Glutamatergic neuron (in vitro differentiated cells): ENCODE data around the gene CAPN14. TPM values are rescaled to one million over a fixed set of nuclear protein-coding genes. Genes with fewer than 3 reads are reported as not detected.
A peak's percentile ranks its signal among the peaks of the same experiment; 100 is the strongest.

ENCODE experiments used
- DNase-seq: peaks from one replicate; pipeline ENCODE4 v3.0.0; 2022
- H3K27ac Mint-ChIP-seq: one replicate; pipeline ENCODE4 v1.8.0; 2020; ENCODE audit warnings: mild to moderate bottlenecking, mixed read lengths, inconsistent platforms; ENCODE audit not compliant: unreplicated experiment
- H3K27me3 Mint-ChIP-seq: one replicate; pipeline ENCODE4 v1.8.0; 2020; ENCODE audit warnings: mild to moderate bottlenecking, moderate library complexity, mixed read lengths, inconsistent platforms; ENCODE audit not compliant: unreplicated experiment
- H3K36me3 Mint-ChIP-seq: one replicate; pipeline ENCODE4 v1.8.0; 2020; ENCODE audit warnings: mild to moderate bottlenecking, mixed read lengths, inconsistent platforms; ENCODE audit not compliant: unreplicated experiment
- H3K4me1 Mint-ChIP-seq: one replicate; pipeline ENCODE4 v1.8.0; 2020; ENCODE audit warnings: mild to moderate bottlenecking, low read depth, mixed read lengths, inconsistent platforms; ENCODE audit not compliant: unreplicated experiment
- H3K4me3 Mint-ChIP-seq: one replicate; pipeline ENCODE4 v1.8.0; 2020; ENCODE audit warnings: mild to moderate bottlenecking, mixed read lengths, inconsistent platforms; ENCODE audit not compliant: unreplicated experiment
- H3K9me3 Mint-ChIP-seq: one replicate; pipeline ENCODE4 v1.8.0; 2020; ENCODE audit warnings: mild to moderate bottlenecking, moderate library complexity, mixed read lengths, inconsistent platforms; ENCODE audit not compliant: unreplicated experiment
- CTCF ChIP-seq: fragments of 200-600 bp; sonication (generic); IDR thresholded peaks from one replicate; pipeline ENCODE4 v1.5.0; 2021; ENCODE audit not compliant: partially characterized antibody, unreplicated experiment
- total RNA-seq: library from RNA; stranded (reverse); fragmentation: NEBNext Ultra II Directional; extraction: Animal tissue kit (Norgen Biotek cat#: 25700); gene quantifications from one replicate; pipeline ENCODE4 v1.2.1, GENCODE V29; 2021; ENCODE audit not compliant: unreplicated experiment

Gene CAPN14
- total RNA-seq, 1 donor from 2014 or later = 0.25 TPM

GRCh38 chr2:31142110-31142509, 75.2 kb downstream of the CAPN14 start:
- Mint-ChIP-seq H3K27me3 (peaks cover 3% of the 10 kb centered on the region), H3K4me3 (no peak overlapping the region), H3K27ac (no peak overlapping the region), H3K4me1 (peaks cover 17% of the 10 kb centered on the region), H3K36me3 (no peaks in the 10 kb centered on the region), H3K9me3 (peaks cover 4% of the 10 kb centered on the region)
- TF ChIP-seq CTCF = no peak
- no peak for DNase-seq

GRCh38 chr2:31141443-31142085, 75.8 kb downstream of the CAPN14 start:
- TF ChIP-seq CTCF = no peak
- Mint-ChIP-seq H3K4me1 (peaks cover 20% of the 10 kb centered on the region), H3K36me3 (no peaks in the 10 kb centered on the region), H3K4me3 (peak overlapping the region; percentile 30), H3K9me3 (peaks cover 4% of the 10 kb centered on the region), H3K27me3 (peaks cover 7% of the 10 kb centered on the region), H3K27ac (peak overlapping the region; percentile 24)
- no peak for DNase-seq

- H3K9me3 Mint-ChIP-seq = peaks cover 4% of the 10 kb centered on the region
- H3K27ac Mint-ChIP-seq = no peak overlapping the region
- peaks cover 12% of the 10 kb centered on the region for H3K27me3 Mint-ChIP-seq
- H3K4me1 Mint-ChIP-seq = peaks cover 17% of the 10 kb centered on the region
- DNase-seq = no peak
- H3K4me3 Mint-ChIP-seq = no peak overlapping the region
- no peak for TF ChIP-seq CTCF
- no peaks in the 10 kb centered on the region for H3K36me3 Mint-ChIP-seq
Observed at GRCh38 chr2:31140151-31140550, 77.2 kb downstream of the CAPN14 start.

- no peak overlapping the region for H3K27ac Mint-ChIP-seq
- no peak for TF ChIP-seq CTCF
- H3K9me3 Mint-ChIP-seq = peaks cover 4% of the 10 kb centered on the region
- no peaks in the 10 kb centered on the region for H3K36me3 Mint-ChIP-seq
- no peak overlapping the region for H3K4me3 Mint-ChIP-seq
- no peak for DNase-seq
- peaks cover 15% of the 10 kb centered on the region for H3K4me1 Mint-ChIP-seq
- peaks cover 12% of the 10 kb centered on the region for H3K27me3 Mint-ChIP-seq
Observed at GRCh38 chr2:31139671-31140070, 77.6 kb downstream of the CAPN14 start.

- Mint-ChIP-seq H3K4me1 (peaks cover 15% of the 10 kb centered on the region), H3K4me3 (peak within 1 kb of the TSS; percentile 81), H3K27ac (no peak within 1 kb of the TSS), H3K9me3 (peaks cover 4% of the 10 kb centered on the region), H3K27me3 (peaks cover 12% of the 10 kb centered on the region), H3K36me3 (no peaks in the 10 kb centered on the region)
- peak; percentile 57 for TF ChIP-seq CTCF
- peak; percentile 85 for DNase-seq
Observed at GRCh38 chr2:31138037-31138962, 79.0 kb downstream of the CAPN14 start, which contains the start of gene GALNT14. Gene GALNT14, minus strand, starts transcription at chr2:31138440. Its CDS starts 354 bp downstream, at chr2:31138086.
